HG02970 (cell line): ENCODE results near the gene NAA60.
"Not testable (repeated sequence)": the region's sequence is repeated elsewhere in the genome, so short reads cannot be mapped to it uniquely, and the experiment has no call there.

ENCODE experiments used
- ATAC-seq: cut with Tn5 transposase; IDR thresholded peaks from one replicate; pipeline ENCODE4 v1.9.1; 2021; ENCODE audit warnings: mild to moderate bottlenecking, moderate library complexity, moderate number of reproducible peaks; ENCODE audit not compliant: unreplicated experiment, low FRiP score

The NAA60 gene

GRCh38 chr16:3503523-3503922 lies 60.0 kb downstream of the NAA60 start:
- ATAC-seq = no peak

DNA sequence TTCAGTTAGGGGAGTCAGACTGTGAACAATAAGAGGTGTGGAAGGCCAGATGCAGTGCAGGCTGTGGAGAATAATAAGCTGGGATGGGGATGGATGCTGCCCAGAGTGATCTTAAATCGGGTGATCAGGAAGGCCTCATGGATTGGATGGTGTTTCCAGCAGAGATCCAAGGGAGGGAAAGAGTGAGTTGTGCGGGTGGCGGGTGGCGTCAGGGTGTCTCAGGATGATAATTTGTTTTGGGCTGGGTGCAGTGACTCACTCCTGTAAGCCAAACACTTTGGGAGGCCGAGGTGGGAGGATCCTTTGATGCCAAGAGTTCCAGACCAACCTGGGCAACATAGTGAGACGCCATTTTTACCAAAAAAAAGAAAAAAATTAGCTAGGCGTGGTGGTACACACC lies 65.3 kb downstream of the NAA60 start:
- ATAC-seq = no peak

GRCh38 chr16:3509470-3509928 lies 66.0 kb downstream of the NAA60 start:
- ATAC-seq = no peak

DNA sequence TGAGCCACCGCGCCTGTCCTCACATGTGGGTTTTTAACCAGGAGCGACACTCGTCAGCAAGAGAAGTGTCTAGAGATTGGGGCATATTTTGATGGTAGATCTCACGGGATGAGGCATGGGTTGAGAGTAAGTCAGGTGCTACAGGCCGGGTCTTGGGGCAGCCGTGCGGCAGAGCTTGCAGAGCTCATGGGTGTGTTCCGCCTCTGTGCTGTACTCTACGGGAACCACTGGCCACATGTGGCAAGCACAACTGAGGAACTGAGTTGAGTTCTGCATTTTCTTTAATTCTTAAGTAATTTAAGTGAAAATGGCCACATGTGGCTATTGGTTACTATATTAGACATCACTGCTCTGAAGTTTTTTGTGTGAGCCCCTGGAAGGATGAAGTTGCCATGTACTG lies 66.9 kb downstream of the NAA60 start:
- no peak for ATAC-seq

- no peak for ATAC-seq
Observed at GRCh38 chr16:3511286-3512180, 68.1 kb downstream of the NAA60 start.

DNA sequence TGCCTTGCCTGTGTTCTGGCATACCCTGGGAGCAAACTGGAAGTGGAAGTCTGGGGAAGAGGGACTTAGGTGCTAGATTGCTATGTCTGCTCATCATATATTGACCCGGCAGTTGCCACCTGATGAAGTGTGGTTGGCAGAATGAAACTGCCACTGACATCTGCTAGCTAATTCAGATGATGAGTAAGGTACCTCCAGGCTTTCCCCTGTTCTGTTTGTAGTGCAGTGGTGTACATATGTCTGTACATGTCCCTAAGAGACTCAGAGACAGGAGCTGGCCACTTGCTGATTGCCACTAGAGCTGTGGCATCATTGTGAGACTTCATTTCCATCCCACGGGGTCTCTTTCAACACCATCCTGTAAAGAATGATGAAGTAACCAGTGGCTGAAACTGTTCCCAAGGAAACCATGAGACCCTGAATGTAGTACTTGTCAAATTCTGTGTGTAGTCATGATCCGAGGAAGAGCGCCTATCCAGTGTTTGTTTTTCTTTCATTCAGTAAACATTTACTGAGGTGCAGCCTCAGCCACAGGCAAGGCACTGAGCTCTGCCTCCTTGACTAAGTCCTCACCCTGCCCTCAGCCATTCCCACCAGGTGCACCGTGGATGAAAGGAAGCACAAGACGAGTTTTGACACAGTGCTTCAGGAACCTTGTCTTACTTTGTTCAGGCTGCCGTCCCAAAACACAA lies 70.6 kb downstream of the NAA60 start:
- ATAC-seq = no peak

DNA sequence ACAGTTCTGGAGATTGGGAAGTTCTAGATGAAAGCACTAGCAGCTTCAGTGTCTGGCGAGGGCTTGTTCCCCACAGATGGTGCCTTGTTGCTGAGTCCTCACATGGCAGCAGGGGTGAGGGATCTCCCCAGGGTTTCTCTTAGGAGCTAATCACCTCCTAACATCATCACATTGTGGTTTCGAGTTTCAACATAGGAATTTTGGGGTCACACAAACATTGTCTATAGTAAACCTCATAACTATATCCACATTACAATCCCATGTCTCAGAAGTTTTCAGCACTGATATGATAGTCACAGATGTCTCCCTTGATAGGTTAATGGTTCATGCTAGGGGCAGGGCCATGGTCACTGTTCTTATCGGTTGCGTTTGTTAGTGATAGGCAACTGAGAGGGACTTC lies 71.1 kb downstream of the NAA60 start:
- no peak for ATAC-seq

- no peak for ATAC-seq
Observed at GRCh38 chr16:3515897-3516296, 72.4 kb downstream of the NAA60 start.

DNA sequence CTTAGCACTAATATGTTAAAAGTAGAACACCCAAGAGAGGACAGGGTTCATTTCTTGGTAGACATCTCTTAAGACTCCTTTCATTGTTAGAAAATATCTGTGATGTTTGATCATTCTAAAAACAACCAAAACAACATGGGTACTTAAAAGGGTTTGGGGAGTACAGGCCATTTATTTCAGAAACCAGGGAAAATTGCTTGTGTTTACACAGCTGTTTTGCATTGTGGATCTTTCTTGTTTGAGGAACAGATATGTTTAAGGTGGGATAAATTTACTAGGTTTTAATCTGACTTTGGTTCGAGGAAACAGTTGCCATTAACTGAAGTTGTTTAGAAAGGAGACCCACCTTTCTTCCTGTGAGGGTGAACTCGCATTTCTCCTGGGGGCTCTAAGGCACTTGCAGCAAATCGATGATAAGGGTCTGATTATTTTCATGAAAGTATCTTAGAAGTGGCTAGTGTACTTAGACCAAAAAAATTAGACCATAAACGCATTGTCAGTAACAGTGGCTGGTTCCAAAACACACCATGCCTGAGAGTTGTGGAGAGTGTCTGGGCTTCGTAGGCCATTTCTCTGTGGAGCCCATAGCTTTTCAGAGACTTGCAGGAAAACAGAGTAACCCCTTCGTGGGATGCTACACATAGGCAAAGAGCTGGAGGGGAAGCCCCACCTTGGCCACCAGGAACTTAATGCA lies 75.0 kb downstream of the NAA60 start:
- no peak for ATAC-seq

- no peak for ATAC-seq
Observed at GRCh38 chr16:3518986-3519348, 75.5 kb downstream of the NAA60 start.

DNA sequence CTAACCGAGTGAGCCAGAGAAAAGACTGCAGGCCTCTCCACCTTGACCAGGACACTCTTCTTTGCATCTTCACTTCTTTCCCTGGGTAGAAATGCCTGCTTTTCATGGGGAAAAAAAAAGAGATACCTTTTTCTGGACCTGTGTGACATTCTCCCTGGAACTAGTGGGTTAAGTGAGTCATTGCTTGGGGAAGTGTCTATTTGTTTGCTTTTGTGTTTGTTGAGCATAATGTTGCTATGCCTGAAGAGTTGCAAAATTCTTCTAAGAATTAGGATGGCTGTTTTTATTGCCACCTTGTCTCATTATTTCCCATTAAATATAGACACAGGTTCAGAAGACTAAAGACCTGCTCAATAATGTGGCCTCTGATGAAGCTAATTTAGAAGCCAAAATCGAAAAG lies 76.1 kb downstream of the NAA60 start:
- ATAC-seq = no peak

GRCh38 chr16:3520413-3520812 lies 76.9 kb downstream of the NAA60 start:
- no peak for ATAC-seq

- ATAC-seq = no peak
Observed at GRCh38 chr16:3520841-3521240, 77.4 kb downstream of the NAA60 start.

- ATAC-seq = no peak
Observed at GRCh38 chr16:3523281-3523680, 79.8 kb downstream of the NAA60 start.

DNA sequence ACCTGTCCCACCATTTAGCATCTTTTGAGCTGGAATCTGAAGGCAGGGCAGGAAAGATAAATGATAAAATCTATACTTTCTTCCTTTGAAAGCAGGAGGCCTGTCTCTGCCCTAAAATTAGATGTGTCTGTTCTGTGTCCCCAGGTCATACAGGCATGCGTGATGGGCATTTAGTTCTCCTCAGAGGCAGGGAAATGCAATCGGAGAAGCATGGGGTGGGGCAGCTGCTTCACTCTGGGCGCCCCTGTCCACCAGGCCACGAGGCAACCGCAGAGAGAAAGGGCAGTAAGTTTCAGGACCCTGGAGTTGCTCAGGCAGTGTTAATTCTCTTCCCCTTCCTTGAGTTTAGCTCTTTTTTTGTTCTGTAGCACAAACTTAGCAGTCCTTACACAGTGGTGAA lies 82.5 kb downstream of the NAA60 start:
- no peak for ATAC-seq

DNA sequence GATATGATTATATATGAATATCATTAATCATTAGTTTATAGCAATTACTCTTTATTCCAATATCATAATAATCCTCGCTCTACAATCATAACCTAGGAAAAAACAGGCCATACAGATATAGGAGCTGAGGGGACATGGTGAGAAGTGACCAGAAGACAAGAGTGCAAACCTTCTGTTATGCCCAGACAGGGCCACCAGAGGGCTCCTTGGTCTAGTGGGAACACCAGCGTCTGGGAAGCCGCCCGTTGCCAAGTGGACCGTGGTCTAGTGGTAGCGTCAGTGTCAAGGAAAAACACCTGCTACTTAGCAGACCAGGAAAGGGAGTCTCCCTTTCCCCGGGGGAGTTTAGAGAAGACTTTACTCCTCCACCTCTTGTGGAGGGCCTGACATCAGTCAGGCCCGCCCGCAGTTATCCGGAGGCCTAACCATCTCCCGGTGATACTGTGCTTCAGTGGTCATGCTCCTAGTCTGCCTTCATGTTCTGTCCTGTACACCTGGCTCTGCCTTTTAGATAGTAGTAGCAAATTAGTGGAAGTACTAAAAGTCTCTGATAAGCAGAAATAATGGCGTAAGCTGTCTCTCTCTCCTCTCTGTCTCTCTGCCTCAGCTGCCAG lies 83.8 kb downstream of the NAA60 start:
- not testable (repeated sequence) for ATAC-seq

DNA sequence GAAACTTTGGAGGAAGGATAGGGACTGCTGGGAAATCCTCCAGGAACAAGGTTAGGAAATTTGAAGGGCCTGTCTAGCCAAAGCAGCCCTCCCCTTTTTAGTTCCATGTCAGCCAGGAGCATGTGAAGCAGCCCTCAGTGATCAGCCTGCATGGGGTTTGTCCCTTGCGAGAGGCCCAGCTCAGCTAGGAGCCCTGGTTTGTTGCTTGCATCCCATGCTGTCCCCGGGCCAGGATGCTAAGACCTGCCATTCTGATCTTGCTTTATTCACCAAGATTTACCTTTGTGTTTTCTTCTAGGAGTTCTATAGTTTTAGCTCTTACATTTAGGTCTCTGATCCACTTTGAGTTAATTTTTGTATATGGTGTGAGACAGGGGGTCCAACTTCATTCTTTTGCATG lies 84.9 kb downstream of the NAA60 start:
- ATAC-seq = no peak

- ATAC-seq = no peak
Observed at GRCh38 chr16:3529175-3529574, 85.7 kb downstream of the NAA60 start.

DNA sequence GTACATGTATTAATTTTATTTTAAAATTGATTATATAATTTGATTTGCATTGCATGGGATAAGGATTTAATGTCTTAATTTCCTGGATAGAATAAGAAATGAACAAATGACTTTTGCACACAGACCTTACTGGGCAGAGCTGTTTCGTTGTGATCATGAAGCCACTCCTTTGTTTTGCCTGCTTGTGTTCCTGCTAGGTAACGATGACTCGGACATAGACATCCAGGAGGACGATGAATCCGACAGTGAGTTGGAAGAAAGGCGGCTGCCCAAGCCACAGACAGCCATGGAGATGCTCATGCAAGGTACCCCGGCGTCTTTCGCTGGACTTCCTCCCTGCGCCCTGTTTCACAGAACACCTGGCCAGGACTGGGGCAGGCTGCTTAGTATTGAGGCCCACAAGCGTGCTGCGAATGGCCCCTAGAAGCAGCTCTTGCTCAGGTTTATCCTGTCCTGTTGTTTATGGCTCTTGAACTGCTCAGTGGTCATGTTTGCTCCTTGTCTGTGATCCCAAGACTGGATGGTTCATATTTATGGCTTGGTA lies 87.0 kb downstream of the NAA60 start:
- ATAC-seq = no peak

GRCh38 chr16:3532741-3533140 lies 89.3 kb downstream of the NAA60 start:
- no peak for ATAC-seq

- no peak for ATAC-seq
Observed at GRCh38 chr16:3534126-3534525, 90.6 kb downstream of the NAA60 start.
